Measurements from ENCODE around the gene AVPI1.

AVPI1 gene
- 7.3 to 63.9 (median 39.5) reads per million in 18 experiments for total RNA-seq

- DNase-seq: peak; percentile 99
These were observed at the start of gene AVPI1 for GRCh38 chr10:97686962-97687784. TSS of gene AVPI1 (minus strand) at chr10:97687241. CDS start at chr10:97679905, 7,336 bp downstream.

DNA sequence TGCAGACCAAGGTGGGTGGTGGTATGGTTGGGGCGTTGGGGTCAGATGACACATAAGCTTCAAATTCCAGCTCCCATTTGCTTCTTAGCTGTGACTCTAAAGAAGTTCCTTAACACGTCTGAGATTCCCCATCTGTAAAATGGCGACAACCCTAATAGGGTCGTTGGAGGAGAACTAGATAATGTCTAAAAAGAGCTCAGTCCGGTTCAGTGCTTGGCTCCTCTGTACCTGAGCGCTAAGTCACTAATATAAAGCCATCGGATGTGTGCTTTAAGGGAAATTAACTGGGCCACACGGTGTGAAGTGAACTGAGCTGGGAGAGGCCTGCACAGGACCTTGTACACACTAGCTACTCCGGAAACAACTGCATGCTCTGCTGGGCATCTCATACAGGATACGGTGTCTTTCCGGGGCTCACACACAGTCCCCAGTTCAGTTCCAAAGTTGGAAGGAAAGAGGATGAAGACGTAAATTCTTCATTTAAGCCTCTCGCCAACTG, 49.4 kb upstream of the AVPI1 start:
- DNase-seq: no peak

- DNase-seq: no peak
These were observed 47.0 kb upstream of the AVPI1 start for GRCh38 chr10:97734021-97734420.

- DNase-seq: no peak
These were observed 46.2 kb upstream of the AVPI1 start for GRCh38 chr10:97733256-97733655.

GRCh38 chr10:97732052-97732359, 45.0 kb upstream of the AVPI1 start:
- DNase-seq: no peak

DNA sequence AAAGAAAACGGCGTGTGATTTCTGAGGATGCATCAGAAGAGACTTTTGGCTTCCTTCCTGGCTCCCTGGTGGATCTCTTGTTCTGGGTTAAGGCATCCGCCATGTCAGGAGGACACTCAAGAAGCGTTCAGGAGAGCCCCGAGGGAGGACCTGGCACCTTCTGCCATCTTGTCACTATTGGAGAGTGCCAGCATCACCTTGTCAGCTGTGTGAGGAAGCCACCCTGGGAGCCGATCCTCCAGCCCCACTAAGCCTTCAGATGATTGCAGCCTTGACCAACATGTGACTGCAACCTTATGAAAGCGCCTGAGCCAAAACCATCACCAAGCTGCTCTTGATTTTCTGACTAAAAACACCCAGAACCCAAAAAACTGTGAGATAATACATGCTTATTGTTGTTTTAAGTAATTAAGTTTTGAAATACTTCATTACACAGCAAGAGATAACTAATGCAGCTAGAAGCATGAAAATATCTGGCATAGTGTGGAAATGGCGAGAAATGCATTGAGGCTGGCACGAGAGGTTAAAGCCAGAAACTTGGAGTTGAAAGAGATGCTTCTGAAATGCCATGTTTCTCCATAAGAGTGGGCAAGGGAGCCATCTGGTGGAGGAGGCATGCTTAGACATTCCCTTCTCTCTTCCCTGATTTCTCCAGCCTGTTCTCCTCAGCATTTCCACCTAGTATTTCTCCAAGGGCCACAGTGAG, 44.5 kb upstream of the AVPI1 start:
- peak; percentile 70 to 76 for DNase-seq

- no peak for DNase-seq
These were observed 42.0 kb upstream of the AVPI1 start for GRCh38 chr10:97729014-97729413.

GRCh38 chr10:97726636-97727178, 39.7 kb upstream of the AVPI1 start:
- no peak for DNase-seq

GRCh38 chr10:97724341-97724941, 37.4 kb upstream of the AVPI1 start:
- DNase-seq: peak; percentile 91 to 94

DNA sequence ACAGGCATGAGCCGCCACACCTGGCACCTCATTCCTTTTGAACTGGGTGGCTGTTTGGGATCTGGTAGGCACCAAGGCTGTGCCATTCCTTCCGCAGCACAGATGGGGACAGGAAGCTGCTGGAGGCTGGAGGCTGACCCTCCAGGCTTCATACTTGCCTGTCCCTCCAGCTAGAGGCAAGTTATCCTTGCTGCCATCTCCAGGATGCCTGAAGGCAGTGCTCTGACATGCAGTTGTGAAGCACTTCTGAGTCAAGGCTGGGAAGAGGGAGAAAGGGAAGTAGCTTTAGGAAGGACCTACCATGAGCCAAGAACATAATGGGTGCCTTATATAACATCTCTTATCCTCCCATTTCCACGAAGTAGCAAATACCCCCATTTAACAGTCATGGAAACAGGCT, 36.0 kb upstream of the AVPI1 start:
- peak; percentile 41 to 49 for DNase-seq

DNA sequence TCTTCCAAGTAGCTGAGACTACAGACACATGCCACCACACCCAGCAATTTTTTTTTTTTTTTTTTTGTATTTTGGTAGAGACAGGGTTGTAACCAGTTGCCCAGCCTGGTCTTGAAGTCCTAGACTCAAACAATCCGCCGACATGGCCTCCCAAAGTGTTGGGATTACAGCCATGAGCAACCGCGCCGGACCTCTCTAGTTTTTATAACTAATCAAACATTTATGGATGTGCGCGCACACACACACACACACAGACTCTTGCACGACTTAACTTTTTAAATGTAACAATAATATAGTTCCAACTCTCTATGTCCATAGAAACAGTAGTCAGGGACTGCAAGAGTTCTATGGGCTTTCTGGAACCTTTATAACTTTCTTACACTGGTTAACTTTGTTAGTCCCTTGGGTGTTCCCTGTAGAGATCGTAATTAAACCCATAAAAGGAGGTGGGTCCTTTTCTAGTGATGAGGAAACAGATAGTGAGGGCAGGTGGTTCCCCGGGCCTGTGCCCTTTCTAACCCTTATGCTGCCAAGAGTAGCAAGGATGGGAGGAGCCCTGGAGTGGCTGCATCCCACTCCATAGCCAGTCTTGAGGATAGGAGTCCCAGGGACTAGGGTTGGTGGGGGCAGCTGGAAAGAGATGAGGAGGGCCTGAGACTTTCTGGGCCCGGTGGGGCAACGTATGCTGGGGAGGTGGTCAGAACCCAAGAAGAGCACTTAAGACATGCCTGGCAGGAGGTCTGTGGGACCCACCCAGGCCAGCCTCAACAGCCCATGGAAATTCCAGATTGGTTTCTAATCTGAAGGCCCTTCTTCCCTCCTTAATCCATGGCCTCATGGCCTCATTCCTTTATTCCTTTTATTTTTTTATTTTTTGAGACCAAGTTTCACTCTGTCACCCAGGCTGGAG, 35.1 kb upstream of the AVPI1 start:
- DNase-seq: no peak

GRCh38 chr10:97719602-97720001, 32.6 kb upstream of the AVPI1 start:
- no peak for DNase-seq

DNA sequence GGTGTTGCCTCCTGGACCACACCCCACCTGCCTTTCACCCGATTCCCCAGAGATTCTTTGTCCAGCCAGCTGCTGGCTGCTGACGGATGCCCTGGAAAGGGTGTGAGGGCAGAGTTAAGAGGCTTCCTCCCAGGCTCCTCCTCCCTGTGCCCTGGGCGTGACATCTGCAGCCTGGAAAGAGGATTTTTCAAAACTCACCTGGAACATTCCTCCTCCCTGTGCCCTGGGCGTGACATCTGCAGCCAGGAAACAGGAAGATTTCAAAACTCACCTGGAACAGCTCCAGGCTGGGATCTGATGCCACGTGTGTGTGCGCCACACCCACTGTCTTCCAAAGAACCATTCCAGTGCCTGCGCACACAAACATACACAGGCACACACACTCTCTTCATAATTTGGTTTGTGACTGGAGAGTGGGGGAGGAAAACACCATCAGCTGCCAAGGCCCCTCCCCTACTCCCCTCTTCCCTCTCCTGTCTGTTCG, 31.7 kb upstream of the AVPI1 start:
- DNase-seq: no peak

DNA sequence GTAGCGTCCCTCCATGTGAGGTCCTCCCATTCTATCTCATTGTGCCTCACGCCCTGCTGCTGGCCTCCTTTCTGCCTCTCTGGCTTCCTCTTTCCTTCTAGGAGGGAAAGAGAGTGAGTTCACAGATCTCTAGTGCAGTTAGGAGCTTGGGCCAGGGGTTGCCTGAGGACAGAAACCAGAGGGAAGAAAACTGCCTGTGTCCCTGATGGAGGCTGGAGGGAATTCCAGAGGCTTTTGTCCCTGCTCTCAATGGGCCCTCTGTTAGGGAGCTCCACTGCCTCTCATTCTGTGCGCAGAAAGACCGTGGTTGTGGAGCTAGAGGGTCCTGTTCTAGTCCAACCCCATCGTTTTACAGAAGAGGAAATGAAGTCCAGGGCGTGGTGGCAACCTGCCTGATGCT, 31.1 kb upstream of the AVPI1 start:
- peak; percentile 25 to 54 for DNase-seq

GRCh38 chr10:97717627-97718026, 30.6 kb upstream of the AVPI1 start:
- DNase-seq: no peak

- no peak for DNase-seq
These were observed 28.3 kb upstream of the AVPI1 start for GRCh38 chr10:97715259-97715874.

DNA sequence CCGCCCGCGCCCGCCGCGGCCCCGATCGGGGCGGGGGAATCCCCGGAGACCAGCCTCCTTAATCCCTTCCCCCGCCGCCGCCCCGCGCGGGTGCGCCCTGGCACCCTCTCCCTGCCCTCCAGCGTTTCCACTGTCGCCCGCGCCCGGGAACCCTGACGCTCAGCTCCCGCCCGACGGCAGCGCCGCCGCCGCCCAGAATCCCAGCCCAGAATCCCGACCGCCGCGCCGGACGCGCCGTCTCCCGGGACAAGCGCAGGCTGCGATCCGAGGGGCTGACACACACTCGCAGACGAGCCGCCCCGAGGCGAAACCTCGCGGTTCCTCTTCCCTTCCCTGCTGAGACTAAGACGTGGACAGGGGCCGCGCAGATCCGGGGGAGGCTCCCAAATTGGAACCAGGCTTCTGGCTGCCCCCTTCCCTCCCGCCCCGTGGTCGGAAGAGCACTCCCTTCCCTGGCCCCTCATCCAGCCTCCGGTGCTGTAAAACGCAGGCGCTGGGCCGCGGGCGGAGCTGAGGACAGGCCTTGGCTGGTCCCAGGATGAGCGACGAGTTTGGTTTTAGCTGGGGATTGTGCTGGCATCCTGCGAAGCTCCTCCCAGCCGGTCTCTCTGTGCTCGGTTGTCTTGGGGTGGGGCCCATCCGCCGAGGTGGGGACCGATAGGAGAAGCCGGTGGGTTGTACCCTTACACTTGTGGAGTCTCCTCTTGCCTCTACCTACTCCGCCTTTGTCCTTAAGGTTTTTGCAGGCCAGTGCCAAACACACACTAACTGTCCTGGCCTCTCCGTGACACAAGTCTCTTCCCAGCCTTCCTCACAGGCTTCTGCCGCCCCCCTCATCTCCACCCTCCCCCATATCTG, 27.6 kb upstream of the AVPI1 start:
- peak; percentile 62 to 75 for DNase-seq

GRCh38 chr10:97713826-97714400, 26.9 kb upstream of the AVPI1 start:
- peak; percentile 68 to 79 for DNase-seq

GRCh38 chr10:97713339-97713825, 26.3 kb upstream of the AVPI1 start, which contains the start of gene MARVELD1:
TSS of gene MARVELD1 (plus strand) at chr10:97713730. CDS start at chr10:97713877, 147 bp downstream.
- DNase-seq: peak in 1 of 2 donors; percentile 19

Data from inflammatory macrophage (primary cell).